ENCODE measurements around the gene PCDH9. TPM values are rescaled to one million over a fixed set of nuclear protein-coding genes. Genes with fewer than 3 reads are reported as not detected.

PCDH9 gene
- total RNA-seq, 1 donor from 2014 or later = 5.1 TPM

DNA sequence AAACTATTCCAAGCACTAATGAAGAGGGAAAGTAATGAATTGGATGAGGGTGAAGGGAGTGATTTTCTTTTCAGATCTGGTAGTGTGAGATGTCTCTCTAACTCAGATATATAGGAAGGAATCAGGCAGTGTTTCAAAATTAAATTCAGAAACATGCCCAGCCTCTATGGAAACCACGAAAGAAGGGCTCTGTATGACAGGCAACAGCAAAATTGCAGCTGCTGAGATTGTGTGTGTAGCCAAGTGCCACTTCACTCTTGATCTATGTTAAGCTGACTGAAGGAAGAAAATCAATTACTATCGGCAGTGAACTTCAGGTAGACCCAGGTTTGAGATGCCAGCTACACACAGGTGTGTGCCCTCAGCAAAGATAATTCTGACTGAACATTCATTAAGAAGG lies 387.4 kb downstream of the PCDH9 start:
- Histone ChIP-seq H3K36me3 (no peaks in the 10 kb centered on the region), H3K4me1 (no peaks in the 10 kb centered on the region), H3K4me3 (no peak overlapping the region), H3K9me3 (no peaks in the 10 kb centered on the region), H3K27me3 (no peaks in the 10 kb centered on the region), H3K27ac (no peak overlapping the region)
- ATAC-seq = no peak
- TF ChIP-seq, protein P1, sequence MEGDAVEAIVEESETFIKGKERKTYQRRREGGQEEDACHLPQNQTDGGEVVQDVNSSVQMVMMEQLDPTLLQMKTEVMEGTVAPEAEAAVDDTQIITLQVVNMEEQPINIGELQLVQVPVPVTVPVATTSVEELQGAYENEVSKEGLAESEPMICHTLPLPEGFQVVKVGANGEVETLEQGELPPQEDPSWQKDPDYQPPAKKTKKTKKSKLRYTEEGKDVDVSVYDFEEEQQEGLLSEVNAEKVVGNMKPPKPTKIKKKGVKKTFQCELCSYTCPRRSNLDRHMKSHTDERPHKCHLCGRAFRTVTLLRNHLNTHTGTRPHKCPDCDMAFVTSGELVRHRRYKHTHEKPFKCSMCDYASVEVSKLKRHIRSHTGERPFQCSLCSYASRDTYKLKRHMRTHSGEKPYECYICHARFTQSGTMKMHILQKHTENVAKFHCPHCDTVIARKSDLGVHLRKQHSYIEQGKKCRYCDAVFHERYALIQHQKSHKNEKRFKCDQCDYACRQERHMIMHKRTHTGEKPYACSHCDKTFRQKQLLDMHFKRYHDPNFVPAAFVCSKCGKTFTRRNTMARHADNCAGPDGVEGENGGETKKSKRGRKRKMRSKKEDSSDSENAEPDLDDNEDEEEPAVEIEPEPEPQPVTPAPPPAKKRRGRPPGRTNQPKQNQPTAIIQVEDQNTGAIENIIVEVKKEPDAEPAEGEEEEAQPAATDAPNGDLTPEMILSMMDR (IDR thresholded peaks at IDR 0.05) = no peak
- no peak for DNase-seq
- intact Hi-C loops (cut with DNase I) = no loop called here

DNA sequence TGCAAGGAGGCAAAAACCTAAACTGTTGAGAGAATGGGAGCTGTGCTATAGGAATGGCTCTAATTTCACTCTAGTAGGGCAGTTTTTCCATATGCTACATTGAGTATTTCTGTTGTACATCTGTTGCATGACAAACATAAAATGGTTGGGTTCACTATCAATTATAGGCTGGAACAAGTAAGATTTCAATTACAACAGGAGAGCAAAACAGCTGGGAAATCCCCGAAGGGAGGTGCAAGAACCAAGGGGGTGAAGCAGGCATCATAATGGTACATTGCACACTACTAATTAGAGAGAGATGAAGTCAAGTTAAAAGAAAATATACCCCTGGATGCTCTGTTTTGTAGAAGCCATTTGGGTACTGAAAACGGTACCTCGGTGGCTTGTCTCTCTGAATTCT lies 389.5 kb downstream of the PCDH9 start:
- intact Hi-C loops (cut with DNase I) = no loop called here
- no peaks in the 10 kb centered on the region for H3K27me3 ChIP-seq
- no peak overlapping the region for H3K4me3 ChIP-seq
- H3K36me3 ChIP-seq = no peaks in the 10 kb centered on the region
- ATAC-seq (no peak), DNase-seq (no peak)
- no peak overlapping the region for H3K27ac ChIP-seq
- H3K4me1 ChIP-seq = no peaks in the 10 kb centered on the region
- TF ChIP-seq, protein P1 (IDR thresholded peaks at IDR 0.05) = no peak
- H3K9me3 ChIP-seq = no peaks in the 10 kb centered on the region

DNA sequence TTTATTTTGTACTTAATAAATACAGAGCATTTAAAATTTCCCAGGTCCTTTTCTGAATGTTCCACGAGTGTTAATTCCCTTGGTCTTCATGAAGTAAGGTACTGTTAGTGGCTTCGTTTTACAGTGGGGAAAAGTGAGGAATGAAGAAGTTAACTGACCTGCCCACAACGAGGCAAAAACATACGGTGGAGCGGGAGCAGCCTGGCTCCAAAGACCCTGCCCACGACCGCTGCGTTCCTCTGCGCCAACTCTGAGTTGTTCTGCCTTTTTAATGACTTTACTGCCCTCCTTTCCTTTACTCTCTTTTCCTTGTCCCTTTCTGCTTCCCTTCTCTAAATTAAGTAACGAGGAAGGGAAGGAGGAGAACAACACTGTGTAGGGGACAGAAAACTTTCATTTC lies 392.9 kb downstream of the PCDH9 start:
- no peak for DNase-seq
- H3K27me3 ChIP-seq = no peaks in the 10 kb centered on the region
- no peak overlapping the region for H3K4me3 ChIP-seq
- TF ChIP-seq, protein P1 (IDR thresholded peaks at IDR 0.05) = no peak
- intact Hi-C loops (cut with DNase I) = no loop called here
- H3K9me3 ChIP-seq = no peaks in the 10 kb centered on the region
- H3K4me1 ChIP-seq = no peaks in the 10 kb centered on the region
- no peaks in the 10 kb centered on the region for H3K36me3 ChIP-seq
- no peak overlapping the region for H3K27ac ChIP-seq
- ATAC-seq = no peak

DNA sequence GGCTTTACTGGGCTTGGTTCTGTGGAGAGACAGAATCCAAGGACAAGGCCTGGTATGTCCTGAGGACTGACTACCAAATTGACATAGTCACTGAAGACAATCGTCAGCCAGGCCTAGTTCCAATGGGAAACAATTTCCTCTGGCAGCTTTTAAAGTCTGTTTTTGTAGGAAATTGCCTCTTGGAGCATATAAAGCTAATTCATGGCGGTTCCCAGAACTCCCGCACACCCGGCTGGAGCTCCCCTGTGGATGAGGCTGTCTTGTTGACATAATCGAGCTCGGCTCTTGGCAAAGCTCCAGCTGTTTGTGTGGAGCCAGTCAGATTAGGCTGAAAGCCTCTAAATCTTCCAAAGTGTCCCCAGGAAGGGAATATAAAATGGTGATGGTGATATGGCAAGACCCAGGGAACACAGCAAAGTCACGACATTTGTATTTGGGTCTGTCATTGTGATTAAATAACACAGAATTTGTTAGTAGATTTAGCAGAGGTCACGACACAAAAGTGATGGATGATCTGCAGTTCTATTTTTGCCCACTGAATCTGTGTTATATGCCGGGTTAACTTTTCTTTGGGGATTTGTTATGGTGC lies 395.0 kb downstream of the PCDH9 start:
- no peaks in the 10 kb centered on the region for H3K4me1 ChIP-seq
- intact Hi-C loops (cut with DNase I) = no loop called here
- H3K4me3 ChIP-seq = no peak overlapping the region
- H3K27ac ChIP-seq = no peak overlapping the region
- TF ChIP-seq, protein P1 (IDR thresholded peaks at IDR 0.05) = no peak
- DNase-seq (no peak), ATAC-seq (no peak)
- H3K27me3 ChIP-seq = no peaks in the 10 kb centered on the region
- no peaks in the 10 kb centered on the region for H3K9me3 ChIP-seq
- no peaks in the 10 kb centered on the region for H3K36me3 ChIP-seq

DNA sequence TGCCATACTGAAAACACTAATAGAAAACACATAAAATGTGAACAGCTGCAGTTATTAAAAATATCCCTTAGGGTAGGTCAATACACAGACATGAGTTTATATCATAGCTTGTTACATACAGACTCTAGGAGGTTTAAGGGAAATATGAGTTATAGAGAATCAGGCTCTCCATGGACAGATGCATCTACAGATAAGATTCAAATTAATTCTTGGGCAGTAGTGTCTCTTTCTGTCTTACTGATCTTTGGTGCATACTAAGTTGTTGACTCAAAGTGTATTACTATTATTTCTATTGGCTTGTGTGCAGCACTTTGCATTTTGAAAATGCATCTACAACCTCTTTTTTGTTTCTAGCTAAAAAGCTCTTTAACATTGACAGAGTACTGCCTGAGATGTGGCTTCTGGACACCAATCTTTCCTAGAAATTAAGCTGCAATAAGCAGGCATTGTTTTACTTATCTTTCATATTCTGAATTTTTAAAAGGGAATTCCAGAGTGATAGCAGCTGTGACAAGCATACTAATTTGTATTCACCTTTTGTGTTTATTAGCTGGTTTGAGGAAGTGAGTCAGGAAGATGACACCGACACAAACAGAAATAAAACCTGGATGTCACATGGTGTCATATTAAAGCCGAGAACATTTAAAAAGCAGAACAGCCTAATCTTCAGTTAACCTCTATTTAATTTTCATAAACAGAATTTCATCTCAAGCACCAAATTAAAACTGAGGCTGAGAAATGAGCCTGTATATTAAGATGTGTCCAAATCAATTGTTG lies 399.0 kb downstream of the PCDH9 start:
- H3K36me3 ChIP-seq = no peaks in the 10 kb centered on the region
- ATAC-seq (no peak), DNase-seq (no peak)
- TF ChIP-seq, protein P1 (IDR thresholded peaks at IDR 0.05) = no peak
- H3K4me3 ChIP-seq = no peak overlapping the region
- H3K27ac ChIP-seq = no peak overlapping the region
- no peaks in the 10 kb centered on the region for H3K4me1 ChIP-seq
- H3K9me3 ChIP-seq = no peaks in the 10 kb centered on the region
- intact Hi-C loops (cut with DNase I) = no loop called here
- H3K27me3 ChIP-seq = no peaks in the 10 kb centered on the region
